ENCODE results near the gene EEF1E1.

EEF1E1 gene

DNA sequence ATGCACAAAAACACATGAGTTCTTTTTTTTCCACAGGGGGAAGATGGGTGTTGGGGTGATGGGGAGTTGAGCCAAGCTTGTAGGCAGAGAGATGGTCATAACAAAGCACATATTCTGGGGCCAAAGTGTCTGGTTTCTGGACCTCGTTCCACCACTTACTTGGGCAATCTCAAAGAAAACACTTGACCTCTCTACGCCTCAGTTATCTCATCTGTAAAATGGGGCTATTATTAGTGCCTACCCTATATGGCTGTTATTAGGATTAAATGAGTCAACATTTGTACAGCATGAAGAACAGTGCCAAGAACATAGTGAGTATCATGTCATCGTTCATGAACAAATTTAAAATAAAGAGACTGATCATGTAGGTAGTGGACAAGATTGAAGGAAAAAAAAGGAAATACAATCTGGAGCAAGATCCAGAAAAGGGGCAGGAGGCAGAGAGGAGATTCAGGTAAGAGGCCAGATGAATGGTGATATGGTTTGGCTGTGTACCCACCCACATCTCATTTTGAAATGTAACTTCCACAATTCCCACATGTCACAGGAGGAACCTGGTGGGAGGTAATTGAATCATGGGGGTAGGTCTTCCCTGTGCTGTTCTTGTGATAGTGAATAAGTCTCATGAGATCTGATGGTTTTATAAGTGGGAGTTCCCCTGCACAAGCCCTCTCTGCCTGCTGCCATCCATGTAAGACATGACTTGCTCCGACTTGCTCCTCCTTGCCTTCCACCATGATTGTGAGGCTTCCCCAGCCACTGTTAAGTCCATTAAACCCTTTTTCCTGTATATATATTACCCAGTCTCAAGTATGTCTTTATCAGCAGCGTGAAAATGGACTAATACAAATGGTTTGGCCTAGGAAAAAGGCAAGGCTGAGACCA lies 14.2 kb downstream of the EEF1E1 start:
- no peak for DNase-seq

DNA sequence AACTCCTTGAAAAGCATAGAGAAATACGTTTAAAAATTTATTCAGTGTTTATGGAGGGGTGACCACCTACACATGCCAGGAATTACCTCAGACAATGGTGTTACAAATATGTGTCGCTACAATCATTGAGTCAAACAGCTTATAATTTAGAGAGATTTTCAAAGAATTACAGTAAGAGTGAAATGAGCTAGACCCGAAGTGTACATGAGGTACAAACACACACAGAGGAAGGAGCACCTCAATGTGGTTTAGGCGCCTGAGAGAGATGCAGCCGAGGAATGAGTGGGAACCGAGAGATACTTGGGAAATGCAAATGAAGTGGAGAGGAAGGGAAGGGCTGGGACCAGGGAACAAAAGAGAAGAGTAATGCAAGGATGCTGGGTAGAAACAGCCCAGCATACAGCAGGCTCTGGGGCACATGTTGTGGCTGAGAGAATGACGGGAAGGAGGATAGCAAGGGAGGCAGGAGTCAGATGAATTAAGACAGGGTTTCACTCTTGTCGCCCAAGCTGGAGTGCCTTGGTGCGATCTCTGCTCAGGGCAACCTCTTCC lies 15.5 kb downstream of the EEF1E1 start:
- DNase-seq = no peak

DNA sequence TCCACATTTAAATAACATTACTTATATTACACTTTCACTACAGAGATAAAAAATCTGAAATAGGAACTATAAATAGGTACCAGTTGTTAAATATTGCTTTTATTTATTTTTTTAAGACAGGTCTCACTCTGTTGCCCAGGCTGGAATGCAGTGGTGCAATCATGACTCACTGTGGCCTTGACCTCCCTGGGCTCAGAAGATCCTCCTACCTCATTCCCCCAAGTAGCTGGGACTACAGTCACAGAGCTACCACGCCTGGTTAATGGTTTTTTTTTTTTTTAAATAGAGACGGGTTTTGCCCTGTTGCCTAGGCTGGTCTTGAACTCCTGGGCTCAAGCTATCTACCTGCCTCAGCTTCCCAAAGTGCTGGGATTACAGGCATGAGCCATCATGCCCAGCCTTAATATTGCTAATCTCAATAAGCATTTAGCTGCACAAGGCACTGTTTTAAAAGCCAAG lies 17.3 kb downstream of the EEF1E1 start:
- DNase-seq = no peak

DNA sequence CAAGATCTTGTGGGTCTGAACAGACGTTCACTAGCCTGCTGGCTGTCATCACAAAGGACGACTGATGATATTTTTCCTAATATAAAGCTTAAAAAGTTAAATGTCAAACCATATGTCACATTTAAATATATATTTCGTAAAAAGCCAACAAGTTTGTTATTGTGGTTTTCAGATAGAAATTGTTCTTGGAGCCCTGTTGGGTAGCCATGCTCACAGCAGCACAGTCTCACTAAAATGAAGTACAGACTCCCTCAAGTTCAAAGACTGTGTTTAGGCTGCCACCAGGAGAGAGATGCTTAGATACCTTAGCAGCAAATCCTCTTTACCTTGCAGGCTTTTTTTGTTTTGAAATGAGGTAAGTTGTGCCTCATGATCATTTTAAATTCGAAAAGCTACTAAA lies 17.8 kb downstream of the EEF1E1 start:
- DNase-seq = no peak

DNA sequence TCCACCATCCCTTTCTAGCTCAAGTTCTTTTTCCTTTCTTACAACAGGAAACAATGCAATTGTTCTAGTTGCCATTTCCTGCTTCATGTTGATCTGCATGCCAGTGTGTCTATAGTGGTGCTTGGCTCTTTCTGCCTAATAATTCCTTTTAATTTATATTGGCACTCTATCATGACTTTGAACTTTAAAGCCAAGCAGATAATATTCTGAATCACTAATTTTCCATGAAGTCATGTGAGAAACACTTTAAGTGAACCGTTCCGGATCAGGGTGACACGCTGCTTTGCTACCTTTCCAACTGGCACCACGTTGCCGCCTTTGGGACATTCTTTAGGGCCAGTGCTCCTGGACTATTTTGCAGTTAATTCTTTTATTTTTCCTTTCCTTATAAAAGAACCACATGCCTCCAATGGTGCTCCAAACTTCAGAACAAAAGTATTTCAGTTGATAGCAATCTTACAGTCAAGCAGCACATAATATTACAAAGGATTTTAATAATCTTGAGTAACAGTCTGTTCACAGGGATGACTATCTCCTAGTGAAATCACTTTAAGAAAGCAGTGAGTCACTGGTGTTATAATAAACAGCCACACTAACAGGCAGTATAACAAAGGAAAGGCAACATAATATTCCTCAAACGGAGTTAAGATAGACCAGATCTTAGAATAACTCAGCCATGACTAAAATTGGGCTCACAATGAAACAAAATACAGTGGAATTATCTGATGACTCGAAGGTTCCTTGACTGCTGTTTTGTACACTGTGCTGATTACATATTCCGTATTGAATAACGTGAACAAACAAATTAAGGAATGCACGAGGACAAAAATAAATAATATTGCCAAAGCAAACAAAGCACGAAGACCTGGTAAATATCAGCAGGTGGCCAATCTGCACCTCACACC lies 19.1 kb downstream of the EEF1E1 start:
- no peak for DNase-seq

DNA sequence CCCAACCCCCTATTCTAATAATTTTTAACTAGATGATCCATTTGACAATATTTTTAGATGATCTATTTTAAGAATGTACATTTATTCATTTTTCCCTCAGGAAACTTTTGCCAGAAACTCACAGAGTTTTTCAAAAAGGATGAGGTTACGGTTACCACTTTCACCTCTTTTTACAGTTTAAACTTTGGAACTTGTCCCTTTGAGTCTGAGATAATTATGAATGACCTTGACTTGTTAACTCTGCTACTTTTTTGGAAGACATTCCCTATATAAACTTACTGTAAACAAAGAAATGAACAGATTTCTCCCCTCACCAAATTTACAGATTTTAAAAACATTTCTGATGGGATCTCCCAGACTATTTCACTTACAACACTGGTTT lies 19.8 kb downstream of the EEF1E1 start:
- DNase-seq = no peak

DNA sequence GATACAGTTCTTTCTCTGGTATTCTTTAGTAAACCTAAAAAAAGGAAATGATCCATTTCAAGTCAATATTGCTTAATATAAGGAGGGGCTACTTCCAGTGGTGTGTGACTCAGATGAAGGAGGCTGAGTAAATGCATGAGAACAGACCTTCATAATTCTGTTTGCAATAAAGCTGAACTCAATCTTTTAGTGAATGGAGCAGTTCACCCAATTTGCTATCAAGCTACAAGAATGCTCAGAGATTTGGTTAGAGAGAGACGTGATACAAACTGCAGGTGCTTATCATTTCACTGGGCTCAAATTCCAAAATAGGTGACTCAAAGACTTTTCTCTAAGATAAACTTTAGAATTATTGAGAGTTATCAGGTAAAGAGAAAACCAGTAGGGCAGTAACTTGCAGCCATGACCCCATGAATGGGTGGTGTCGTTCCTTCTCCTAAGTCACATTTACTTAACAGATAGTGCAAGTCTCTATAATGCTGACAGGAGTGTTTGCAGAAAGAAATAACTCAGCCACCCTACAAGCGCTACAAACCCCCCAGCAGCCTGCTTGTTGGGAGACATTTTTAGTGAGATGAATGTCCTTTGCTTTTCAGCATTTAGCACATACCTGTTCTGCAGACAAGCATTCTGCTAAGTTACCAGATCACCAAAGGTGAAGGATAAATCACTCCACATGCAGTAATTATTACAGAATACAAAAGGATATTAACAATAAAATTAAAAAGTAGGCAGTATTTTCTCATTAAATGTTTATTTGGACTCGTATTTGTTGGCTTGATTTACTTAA lies 21.8 kb downstream of the EEF1E1 start:
- no peak for DNase-seq

DNA sequence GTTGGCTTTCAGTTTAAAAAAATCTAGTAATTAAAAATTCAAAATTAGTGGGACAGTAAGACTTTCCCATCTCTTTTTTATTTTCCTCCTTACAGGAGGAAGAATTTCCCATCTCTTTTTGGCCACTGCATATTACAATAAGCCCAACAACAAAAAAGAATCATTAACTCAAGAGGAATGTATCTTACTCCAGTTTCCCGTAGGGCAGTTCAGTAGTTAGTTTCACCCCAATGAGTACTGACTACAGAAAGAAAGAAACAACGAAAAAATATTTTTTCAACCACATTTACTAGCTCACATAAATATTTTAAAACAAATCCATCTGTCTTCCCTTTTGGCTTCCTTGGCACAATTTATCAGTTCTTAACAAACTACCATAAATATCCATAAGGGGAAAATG lies 23.2 kb downstream of the EEF1E1 start:
- DNase-seq = no peak

DNA sequence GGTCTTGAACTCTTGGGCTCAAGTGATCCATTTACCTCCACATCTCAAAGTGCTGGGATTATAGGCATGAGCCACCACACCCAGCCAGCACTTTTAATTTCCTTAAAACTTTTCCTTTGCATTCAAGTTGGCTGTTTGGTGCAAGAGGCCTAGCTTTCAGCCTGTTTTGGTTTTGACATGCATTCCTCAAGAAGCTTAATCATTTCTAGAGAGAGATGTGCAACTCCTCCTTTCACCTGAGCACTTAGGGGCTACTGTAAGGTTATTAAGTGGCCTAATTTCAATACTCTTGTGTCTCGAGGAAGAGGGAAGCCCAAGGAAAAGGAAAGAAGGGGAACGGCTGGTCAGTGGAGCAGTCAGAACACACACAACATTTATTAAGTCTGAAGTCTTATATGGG lies 24.4 kb downstream of the EEF1E1 start:
- no peak for DNase-seq

DNA sequence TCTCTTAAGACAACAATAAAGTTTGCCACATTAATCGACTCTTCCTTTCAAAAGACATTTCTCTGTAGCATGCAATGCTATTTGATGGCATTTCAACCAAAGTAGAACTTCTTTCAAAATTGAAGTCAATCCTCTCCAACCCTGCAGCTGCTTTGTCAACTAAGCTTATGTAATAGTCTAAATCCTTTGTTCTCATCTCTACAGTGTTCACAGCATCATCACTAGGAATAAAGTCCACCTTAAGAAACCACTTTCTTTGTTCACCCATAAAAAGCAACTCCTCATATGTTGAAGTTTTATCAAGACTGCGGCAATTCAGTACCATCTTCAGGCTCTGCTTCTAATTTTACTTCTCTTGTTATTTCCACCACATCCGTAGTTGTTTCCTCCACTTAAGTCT lies 26.6 kb downstream of the EEF1E1 start:
- DNase-seq = no peak

DNA sequence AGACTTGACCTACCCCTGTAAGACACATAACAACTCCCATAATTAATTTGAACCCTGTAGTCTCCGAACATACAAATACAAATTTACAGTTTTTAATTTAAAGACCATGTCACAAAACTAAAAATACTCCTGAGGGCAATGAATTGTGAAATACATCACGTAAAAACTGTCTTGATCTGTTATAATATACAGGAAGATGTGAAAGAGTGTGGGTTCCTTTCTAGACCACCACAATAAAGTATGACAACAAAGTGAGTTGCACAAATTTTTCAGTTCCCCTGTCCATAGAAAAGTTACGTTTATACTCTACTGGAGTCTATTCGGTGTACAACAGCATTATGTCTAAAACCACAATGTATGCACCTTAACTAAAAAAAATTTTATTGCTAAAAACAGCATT lies 27.2 kb downstream of the EEF1E1 start:
- DNase-seq = no peak

DNA sequence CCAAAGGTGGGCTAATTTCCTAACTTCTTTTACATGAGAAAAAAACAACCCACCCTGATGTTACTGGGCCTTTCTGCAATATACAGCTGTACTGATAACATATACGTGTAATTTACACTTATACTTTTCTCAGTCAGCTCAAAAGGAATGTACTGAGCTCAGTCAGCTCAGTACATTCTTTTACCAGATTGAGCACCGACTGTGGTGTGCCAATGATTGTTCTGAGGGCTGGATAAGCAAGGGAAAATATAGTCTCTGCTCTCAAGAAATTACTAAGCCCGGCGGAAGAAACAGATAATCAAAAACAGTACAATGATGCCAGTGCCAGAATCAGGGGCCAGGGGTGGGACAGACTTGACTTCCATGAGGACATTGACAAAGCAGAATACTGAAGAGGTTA lies 28.1 kb downstream of the EEF1E1 start:
- DNase-seq = no peak

DNA sequence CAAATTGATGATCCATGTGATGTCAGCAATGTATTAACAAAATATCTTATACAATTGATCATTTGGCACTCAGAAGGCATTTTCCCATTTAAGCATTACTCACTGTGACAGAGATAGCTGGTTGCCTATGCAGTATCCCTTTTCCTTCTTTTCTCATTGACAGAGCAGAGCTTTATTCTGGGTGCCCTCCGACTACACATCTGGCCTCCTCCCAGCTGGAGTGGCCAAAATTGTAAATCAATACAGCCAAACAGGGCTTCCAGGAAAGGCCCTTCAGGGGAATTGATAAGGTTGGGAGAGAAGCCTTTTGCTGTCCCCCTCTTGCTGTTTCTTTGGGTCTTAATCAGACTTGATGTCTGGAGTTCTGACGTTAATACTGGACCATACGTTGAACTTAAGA lies 28.6 kb downstream of the EEF1E1 start:
- DNase-seq = no peak

DNA sequence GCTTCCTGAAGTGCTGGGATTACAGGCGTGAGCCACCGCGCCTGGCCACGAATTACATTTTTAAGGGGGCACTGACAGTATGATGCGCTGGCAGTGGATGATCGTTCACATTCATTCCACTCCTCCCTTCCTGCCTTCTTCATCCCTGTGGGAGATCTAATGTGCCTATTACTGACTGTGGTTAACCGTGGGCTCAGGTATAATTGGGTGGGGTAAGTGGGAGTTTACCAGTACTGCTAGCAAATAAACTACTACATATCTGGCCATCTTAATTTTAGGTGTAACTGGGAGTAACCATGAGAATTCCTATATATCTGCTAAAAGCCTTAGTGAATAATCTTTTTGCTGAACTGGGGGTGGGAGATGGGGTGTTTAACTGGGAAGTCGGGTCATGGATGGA lies 31.6 kb downstream of the EEF1E1 start:
- DNase-seq = no peak

DNA sequence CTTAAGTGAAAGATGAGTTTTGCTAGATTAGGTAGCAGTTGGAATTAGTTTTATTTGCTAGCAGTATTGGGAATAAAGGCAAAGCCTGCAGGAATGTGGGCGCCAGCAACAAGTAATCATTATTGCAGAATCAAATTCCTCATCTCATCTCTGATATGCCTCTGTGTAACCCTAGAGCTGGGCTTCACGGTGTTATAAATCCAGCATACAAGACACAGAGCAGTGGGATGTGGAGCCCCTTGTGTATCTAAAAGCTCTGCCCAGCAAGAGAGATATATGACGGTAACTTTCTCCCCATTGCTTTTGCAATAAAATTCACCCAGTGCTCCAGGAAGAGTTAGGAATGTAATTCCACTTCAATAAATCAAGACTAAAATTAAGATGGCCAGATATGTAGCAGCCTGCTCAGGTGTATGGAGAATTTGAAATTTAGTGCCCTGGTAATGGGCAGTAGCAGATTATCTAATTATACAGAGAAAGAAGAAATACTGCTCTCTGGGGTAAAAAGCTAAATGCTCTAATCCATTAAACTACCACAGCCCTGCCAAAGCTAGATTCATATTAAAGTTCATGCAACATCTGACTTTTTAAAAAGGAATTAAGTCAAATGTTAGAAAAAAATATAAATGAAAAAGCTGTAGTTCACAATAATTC lies 32.6 kb downstream of the EEF1E1 start:
- DNase-seq = no peak

DNA sequence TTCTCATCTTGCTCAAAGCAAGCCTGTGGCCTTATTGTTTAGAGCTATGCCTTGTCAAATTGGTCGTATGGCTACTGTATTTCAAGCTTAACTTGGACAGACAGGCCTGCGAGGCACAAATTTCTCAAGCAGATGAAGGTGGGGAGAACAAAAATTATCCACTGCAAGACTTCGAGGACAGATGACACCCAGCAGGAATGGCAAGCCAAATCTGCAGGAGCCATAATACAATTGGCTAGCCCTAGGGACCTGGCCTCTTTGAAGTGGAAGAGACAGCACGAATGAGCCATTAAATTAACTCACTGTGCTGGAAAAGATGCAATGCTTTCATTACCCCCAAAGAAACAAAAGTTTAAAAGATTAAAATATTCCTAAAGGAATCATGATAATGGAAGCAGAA lies 33.2 kb downstream of the EEF1E1 start:
- no peak for DNase-seq

DNA sequence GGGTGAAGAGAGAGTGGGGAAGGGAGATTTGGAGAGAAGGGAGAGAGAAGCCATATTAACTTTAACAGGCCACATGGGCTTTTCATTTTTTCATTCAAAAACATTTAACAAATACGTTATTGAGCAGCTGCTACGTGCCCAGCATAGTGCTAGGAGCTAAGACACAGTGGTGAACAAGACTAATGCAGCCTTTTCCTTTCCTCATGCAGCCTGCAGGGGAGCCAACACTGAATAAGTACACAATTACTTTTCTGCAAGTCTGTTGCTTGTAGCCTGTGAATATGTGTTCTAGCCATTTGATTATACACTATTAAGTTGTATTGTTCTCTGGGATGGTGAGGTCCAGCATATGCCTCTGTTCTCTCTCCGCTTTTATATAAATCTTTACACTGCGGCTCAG lies 36.2 kb downstream of the EEF1E1 start:
- no peak for DNase-seq

DNA sequence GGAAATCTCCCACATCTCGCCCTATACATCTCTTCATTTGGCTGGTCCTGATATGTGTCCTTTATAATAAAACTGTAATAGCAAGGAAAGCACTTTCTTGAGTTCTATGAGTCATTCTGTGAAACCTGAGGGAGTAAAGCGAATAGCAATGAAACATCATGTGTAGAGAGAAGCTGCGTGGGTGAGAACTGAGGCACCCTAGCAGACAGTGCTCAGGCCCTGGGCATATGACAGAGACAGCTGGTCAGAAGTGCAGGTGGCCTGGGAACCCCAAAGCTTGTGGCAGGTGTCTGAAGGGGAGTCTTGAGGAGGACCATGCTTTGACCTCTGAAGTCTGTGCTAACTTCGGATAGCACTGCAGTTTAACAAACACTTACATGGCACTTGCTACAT lies 36.8 kb downstream of the EEF1E1 start:
- peak; percentile 51 for DNase-seq

DNA sequence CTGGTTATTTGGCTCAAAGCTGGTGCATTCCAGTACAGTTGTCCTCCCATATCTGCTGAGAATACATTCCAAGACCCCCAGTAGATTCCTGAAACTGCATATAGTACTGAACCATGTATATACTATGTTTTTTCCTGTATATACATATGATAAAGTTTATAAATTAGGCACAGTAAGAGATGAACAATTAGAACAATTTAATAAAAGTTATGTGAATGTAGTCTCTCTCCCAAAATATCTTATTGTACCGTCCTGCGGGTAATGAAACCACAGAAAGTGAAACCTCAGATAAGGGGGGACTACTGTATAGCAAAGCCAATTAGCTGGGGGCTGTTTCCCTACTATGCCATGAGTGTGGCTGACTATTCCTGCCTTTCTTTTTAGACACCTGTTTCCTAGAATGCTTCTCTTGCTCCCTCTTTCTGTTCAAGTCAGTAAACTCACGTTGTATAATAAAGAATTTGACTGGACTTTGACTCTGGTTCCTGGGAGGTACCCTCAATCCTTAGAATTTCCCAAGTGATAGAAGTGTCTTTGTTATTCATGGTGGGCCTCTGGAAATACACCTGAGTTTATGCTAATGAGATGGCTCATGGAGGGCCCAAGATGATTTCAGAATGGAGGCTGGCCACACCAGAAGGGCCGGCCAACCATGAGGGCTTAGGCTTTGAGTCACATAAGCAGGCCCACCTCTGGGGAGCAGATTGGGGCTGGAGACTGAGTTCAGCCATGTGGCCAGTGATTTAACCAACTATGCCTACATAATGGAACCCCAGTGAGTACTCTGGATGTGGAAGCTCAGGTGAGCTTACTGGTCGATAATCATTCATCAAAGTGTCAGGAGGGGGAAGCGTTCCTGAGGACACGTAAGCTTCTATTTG lies 37.5 kb downstream of the EEF1E1 start:
- no peak for DNase-seq

DNA sequence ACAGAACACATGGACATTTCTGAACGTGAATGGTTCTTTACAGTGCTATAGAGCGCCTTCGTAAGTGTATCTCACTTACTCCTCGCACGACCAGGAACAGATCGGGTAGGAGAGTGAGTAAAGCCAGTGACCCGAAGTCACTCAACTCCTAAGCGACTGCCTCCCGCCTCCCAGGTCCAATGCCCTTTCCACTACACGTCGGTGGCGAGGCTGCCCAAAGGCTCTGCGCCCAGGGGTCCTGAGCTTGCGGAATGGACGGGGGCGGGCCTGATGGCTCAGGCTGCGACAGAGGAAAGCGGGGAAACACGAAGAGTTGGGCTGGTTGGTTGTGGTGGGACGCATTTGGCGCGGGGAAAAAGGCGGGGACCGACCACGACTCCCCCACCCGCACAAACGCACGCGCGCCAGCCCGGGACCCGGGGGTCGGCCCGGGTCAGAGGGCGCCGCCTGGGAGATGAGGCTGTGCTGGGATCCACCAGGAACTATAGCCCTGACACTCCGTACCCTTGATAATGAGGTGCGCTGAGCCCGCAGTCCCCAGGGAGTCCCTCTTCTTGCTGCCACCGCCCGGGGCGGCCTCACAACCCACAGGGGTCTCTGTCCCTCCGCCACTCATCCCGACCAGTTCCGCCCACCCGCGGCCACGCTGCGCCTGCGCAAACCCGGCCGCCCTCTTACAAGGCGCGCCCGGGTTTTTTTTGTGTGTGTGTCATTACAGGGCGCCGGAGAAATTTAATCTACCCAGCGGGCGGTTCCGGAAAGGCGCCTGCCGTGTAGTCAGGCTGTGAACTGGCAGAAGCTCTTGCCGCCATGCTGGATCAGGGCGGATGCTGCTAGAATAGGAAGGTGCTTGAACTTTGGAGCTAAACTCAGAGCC lies 38.3 kb downstream of the EEF1E1 start, which contains the start of gene BLOC1S5:
TSS of gene BLOC1S5 (minus strand) at position 629 of the 877 bp plus-strand sequence. CDS start at position 616, 13 bp downstream.
- peak; percentile 99 for DNase-seq
